GM10266 (cell line): Measurements from ENCODE around the gene GPC6.

Source experiments
- DNase-seq: peaks from one replicate; pipeline ENCODE4 v3.0.0; 2012; ENCODE audit errors: extremely low spot score
- CTCF ChIP-seq: IDR thresholded peaks from 2 replicates; pipeline ENCODE4 v1.5.1; 2012; ENCODE audit warnings: mild to moderate bottlenecking, low read depth; ENCODE audit not compliant: control insufficient read depth, insufficient read depth; ENCODE audit errors: missing control alignments

The GPC6 gene

GRCh38 chr13:93226623-93227279 lies at the start of gene GPC6:
GPC6 (plus strand) TSS chr13:93226807.
- no peak for TF ChIP-seq CTCF
- DNase-seq = no peak

- TF ChIP-seq CTCF = no peak
- DNase-seq = no peak
Measured at GRCh38 chr13:93180356-93180969, 46.1 kb upstream of the GPC6 start.

GRCh38 chr13:93182406-93182805 lies 44.2 kb upstream of the GPC6 start:
- no peak for TF ChIP-seq CTCF
- DNase-seq = no peak

- no peak for TF ChIP-seq CTCF
- no peak for DNase-seq
Measured at GRCh38 chr13:93183302-93183701, 43.3 kb upstream of the GPC6 start.

- no peak for TF ChIP-seq CTCF
- no peak for DNase-seq
Measured at GRCh38 chr13:93190006-93190405, 36.6 kb upstream of the GPC6 start.

GRCh38 chr13:93193682-93194081 lies 32.9 kb upstream of the GPC6 start:
- no peak for DNase-seq
- no peak for TF ChIP-seq CTCF

GRCh38 chr13:93199856-93200255 lies 26.8 kb upstream of the GPC6 start:
- no peak for DNase-seq
- no peak for TF ChIP-seq CTCF
